ENCODE measurements around the gene IFNLR1. TPM values are rescaled to one million over a fixed set of nuclear protein-coding genes. Genes with fewer than 3 reads are reported as not detected.

Gene IFNLR1
- total RNA-seq, 1 experiment from 2014 or later = 9.6 TPM

DNA sequence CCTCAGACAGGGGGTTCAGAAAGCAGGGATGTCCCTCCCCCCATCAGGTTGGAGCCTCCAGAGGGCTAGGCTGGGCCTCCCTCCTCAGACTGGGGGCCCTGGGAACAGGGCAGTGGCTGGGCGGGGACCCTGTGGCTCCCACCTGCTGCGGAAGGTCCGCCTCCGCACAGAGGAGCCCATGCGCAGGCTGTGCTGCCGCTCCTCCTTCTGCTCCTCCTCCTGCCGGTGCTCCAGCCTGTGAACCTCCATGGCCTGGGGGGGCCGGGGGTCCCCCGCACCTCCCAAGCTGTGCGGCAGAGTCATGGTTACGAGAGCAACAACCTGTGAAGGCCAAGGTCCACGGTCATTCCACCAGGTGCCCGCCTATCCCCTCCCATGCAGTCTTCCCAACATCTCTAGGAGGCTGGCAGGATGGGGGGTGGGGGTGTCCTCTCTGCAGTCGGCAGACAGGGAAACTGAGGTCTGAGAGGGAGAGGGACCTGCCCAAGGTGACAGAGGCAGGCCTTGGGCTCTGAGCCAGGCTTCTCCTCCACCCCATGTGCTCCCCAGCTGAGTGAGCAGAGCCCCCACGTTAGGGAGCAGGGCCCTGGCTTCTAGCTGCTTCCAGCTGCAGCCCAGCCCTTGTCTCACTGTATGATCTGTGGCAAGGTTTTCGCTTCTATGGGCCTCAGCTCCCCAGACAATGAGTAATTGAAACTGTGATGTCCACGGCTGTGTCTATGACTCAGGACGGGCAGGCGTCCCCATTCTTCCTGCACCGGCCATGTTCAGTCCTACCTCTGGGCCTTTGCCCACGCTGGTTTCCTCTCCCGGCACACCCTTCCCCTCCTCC is 78.5 kb downstream of the IFNLR1 start:
- Histone ChIP-seq H2AK5ac (ENCODE audit: insufficient read length, low read length) (no peak overlapping the region), H3K9ac (ENCODE audit: extremely low read depth, insufficient read length, low read length) (no peak overlapping the region), H3K56ac (ENCODE audit: insufficient read length, low read depth, low read length) (no peak overlapping the region), H2BK15ac (ENCODE audit: low read depth, low read length) (no peak overlapping the region), H3K79me2 (ENCODE audit: insufficient read depth, low read length) (no peaks in the 10 kb centered on the region), H3K79me1 (ENCODE audit: insufficient read depth, low read depth, low read length, poor library complexity, severe bottlenecking) (no peaks in the 10 kb centered on the region), H3K18ac (ENCODE audit: insufficient read length, low read depth, low read length) (no peak overlapping the region), H3K4me1 (ENCODE audit: insufficient read depth, low read length) (no peaks in the 10 kb centered on the region), H3K14ac (ENCODE audit: insufficient read depth, low read length) (no peak overlapping the region), H4K91ac (ENCODE audit: insufficient read length, low read depth, low read length) (no peak overlapping the region), H3K4ac (ENCODE audit: low read depth, low read length) (no peak overlapping the region), H3K23me2 (ENCODE audit: insufficient read length, low read depth, low read length, poor library complexity, severe bottlenecking) (no peaks in the 10 kb centered on the region), H3T11ph (ENCODE audit: low read length) (no peak overlapping the region), H3K4me2 (ENCODE audit: insufficient read depth, insufficient read length, low read length) (no peak overlapping the region), H4K20me1 (ENCODE audit: control insufficient read depth, insufficient read depth, insufficient read length) (no peaks in the 10 kb centered on the region), H4K5ac (ENCODE audit: insufficient read length, low read depth, low read length) (no peak overlapping the region), H2BK20ac (ENCODE audit: low read depth, low read length, poor library complexity, severe bottlenecking) (no peak overlapping the region), H3K23ac (ENCODE audit: insufficient read length, low read depth, low read length) (no peak overlapping the region), H4K8ac (replicated peaks; ENCODE audit: insufficient read length, low read depth, low read length) (no peak overlapping the region), H2BK12ac (ENCODE audit: insufficient read length, low read depth, low read length) (no peak overlapping the region), H3K27ac (ENCODE audit: insufficient read length, low read depth, low read length) (no peak overlapping the region), H3K27me3 (ENCODE audit: insufficient read depth, low read length) (no peaks in the 10 kb centered on the region), H2BK5ac (ENCODE audit: insufficient read length, low read length) (no peak overlapping the region), H2BK120ac (ENCODE audit: low read depth, low read length, poor library complexity, severe bottlenecking) (no peak overlapping the region), H3K9me3 (ENCODE audit: control insufficient read depth, low read depth, low read length) (no peaks in the 10 kb centered on the region), H2AFZ (ENCODE audit: low read length) (no peak overlapping the region)
- TF ChIP-seq, protein P1, sequence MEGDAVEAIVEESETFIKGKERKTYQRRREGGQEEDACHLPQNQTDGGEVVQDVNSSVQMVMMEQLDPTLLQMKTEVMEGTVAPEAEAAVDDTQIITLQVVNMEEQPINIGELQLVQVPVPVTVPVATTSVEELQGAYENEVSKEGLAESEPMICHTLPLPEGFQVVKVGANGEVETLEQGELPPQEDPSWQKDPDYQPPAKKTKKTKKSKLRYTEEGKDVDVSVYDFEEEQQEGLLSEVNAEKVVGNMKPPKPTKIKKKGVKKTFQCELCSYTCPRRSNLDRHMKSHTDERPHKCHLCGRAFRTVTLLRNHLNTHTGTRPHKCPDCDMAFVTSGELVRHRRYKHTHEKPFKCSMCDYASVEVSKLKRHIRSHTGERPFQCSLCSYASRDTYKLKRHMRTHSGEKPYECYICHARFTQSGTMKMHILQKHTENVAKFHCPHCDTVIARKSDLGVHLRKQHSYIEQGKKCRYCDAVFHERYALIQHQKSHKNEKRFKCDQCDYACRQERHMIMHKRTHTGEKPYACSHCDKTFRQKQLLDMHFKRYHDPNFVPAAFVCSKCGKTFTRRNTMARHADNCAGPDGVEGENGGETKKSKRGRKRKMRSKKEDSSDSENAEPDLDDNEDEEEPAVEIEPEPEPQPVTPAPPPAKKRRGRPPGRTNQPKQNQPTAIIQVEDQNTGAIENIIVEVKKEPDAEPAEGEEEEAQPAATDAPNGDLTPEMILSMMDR (conservative IDR thresholded peaks at IDR 0.05) = no peak
- H3K27ac Mint-ChIP-seq = peak overlapping the region in 1 of 3 experiments; percentile 72; a peak in 2 of 7 replicates
- peaks cover 15% of the 10 kb centered on the region for H3K27me3 Mint-ChIP-seq (ENCODE audit: low read depth)
- WGBS (ENCODE audit: extremely low coverage, insufficient read length, low lambda C conversion rate) = no CpG with 5 or more reads among the region's 22 CpGs
- peaks cover 20 to 42% of the 10 kb centered on the region in 2 experiments for H3K4me1 Mint-ChIP-seq
- no peak for DNase-seq
- no peak overlapping the region for H3K4me3 Mint-ChIP-seq
- H3K36me3 Mint-ChIP-seq (ENCODE audit: insufficient read depth in 1 of 3, low read depth in 3 of 3) = no peaks in the 10 kb centered on the region
- H3K9me3 Mint-ChIP-seq = no peaks in the 10 kb centered on the region

Measured in H9 (cell line).